SH-SY5Y (cell line): ENCODE results near the gene SOS2.

Experiments
- GATA2 ChIP-seq: IDR thresholded peaks from 2 replicates; pipeline ENCODE4 v1.6.1; 2011; ENCODE audit warnings: mild to moderate bottlenecking, low read depth, low read length
- GATA3 ChIP-seq: IDR thresholded peaks from 2 replicates; pipeline ENCODE4 v1.6.1; 2011; ENCODE audit warnings: low read depth, mild to moderate bottlenecking, low read length, moderate library complexity

DNA sequence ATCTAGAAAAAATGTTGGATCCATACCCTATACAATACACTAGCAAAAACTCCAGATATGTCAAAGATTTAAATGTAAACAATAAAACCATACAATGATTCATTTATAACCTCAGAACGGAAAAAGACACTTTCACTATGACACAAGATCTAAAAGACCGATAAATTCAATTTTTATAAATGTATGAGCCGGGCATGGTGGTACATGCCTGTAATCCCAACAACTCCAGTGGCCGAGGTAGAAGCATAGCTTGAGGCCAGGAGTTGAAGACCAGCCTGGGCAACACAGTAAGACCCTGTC lies 2.5 kb upstream of the SOS2 start:
- TF ChIP-seq GATA3 = no peak
- TF ChIP-seq GATA2 = no peak
